Tibial nerve (tissue), 4 donors: Measurements from ENCODE around the gene ARHGAP15. TPM values are rescaled to one million over a fixed set of nuclear protein-coding genes. Genes with fewer than 3 reads are reported as not detected.

Experiments used
- DNase-seq, 2 donors: peaks; one replicate each; pipeline ENCODE4 v3.0.0-alpha.2; 2019; ENCODE audit warnings: low spot score in 2 of 2
- H3K27ac ChIP-seq, 4 donors: fragments of 200-600 bp; sonication (generic) in 3 of 4; one replicate each; pipeline ENCODE4 v1.5.1; 2017 to 2019; ENCODE audit warnings: mild to moderate bottlenecking in 1 of 4
- H3K27me3 ChIP-seq, 2 donors: fragments of 200-600 bp; sonication (generic) in 1 of 2; one replicate each; pipeline versions ENCODE4 v1.5.1 to v1.6.0; 2017 to 2019
- H3K36me3 ChIP-seq, 3 donors: fragments of 200-600 bp; sonication (generic); one replicate each; pipeline ENCODE4 v1.5.1; 2018 to 2019
- H3K4me1 ChIP-seq, 4 donors: fragments of 200-600 bp; sonication (generic) in 3 of 4; one replicate each; pipeline ENCODE4 v1.5.1; 2017 to 2019
- H3K4me3 ChIP-seq, 4 donors: fragments of 200-600 bp; sonication (generic) in 3 of 4; one replicate each; pipeline ENCODE4 v1.5.1; 2017 to 2019; ENCODE audit warnings: mild to moderate bottlenecking in 1 of 4, moderate library complexity in 1 of 4
- H3K9me3 ChIP-seq, 4 donors: fragments of 200-600 bp; sonication (generic) in 3 of 4; one replicate each; pipeline ENCODE4 v1.5.1; 2017 to 2019
- CTCF ChIP-seq, 5 experiments: fragments of 200-600 bp in 3 of 5; fragments of 450-650 bp in 2 of 5; sonication (generic) in 3 of 5; IDR thresholded peaks; one replicate each; pipeline ENCODE4 v1.5.1; 2016 to 2019; ENCODE audit warnings: antibody characterized with exemption in 5 of 5, mild to moderate bottlenecking in 3 of 5, moderate library complexity in 2 of 5
- EP300 ChIP-seq, 2 donors: sonication (generic); formaldehyde crosslinking; IDR thresholded peaks; one replicate each; pipeline ENCODE4 v1.6.1; 2017; ENCODE audit warnings: antibody characterized with exemption in 2 of 2, mild to moderate bottlenecking in 1 of 2
- POLR2A ChIP-seq, 2 donors: fragments of 450-650 bp; IDR thresholded peaks; one replicate each; pipeline ENCODE4 v1.6.1; 2017; ENCODE audit warnings: antibody characterized with exemption in 2 of 2, mild to moderate bottlenecking in 2 of 2, moderate library complexity in 2 of 2
- WGBS, 2 donors: methylation state at CpG; one replicate each; pipeline ENCODE4 v1.1.5; 2018; 5-methylcytosine and 5-hydroxymethylcytosine counted together
- total RNA-seq, 4 donors: library from RNA; depleted of rRNA; stranded (reverse); fragments of >200 nt; gene quantifications; one replicate each; pipeline ENCODE4 v1.1.0, GENCODE V29; 2016

ARHGAP15 gene
- total RNA-seq, 4 donors from 2014 or later = 22.6 to 47.4 (median 35.9) TPM

- peak overlapping the region; percentile 45 to 83 (median 74) for H3K27ac ChIP-seq
- TF ChIP-seq CTCF (IDR thresholded peaks at IDR 0.05) = no peak
- no peak for TF ChIP-seq EP300 (IDR thresholded peaks at IDR 0.05)
- TF ChIP-seq POLR2A (IDR thresholded peaks at IDR 0.05) = no peak
These were observed 479.5 kb downstream of the ARHGAP15 start for GRCh38 chr2:143608758-143609157.

DNA sequence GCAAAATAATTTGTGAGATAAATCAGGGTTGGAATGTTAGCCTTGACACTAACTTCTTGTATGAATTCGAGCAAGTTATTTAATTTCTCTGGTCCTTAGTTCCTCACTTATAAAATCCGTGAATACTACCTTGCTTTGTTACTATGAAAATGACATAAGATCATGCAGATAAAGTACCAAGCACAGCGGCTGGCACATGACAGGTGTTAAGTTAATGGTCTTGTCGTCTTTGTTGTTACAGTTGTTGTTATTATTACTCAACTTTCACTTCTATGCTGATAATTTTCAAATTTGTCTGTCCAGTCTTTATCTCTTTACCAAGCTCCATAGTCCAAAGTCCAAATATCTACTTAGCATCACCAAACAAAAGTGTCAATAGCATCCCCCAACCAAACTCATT is 482.1 kb downstream of the ARHGAP15 start:
- Histone ChIP-seq H3K27me3 (no peaks in the 10 kb centered on the region), H3K4me1 (peaks cover 0 to 38% (median 8%) of the 10 kb centered on the region in 4 donors), H3K27ac (peak overlapping the region in 3 of 4 donors; percentile 4 to 83 (median 83)), H3K9me3 (no peaks in the 10 kb centered on the region), H3K36me3 (no peaks in the 10 kb centered on the region), H3K4me3 (no peak overlapping the region)
- WGBS, 2 donors = 83 to 94% methylated on average over 4 of the region's 4 CpGs
- no peak for TF ChIP-seq CTCF (IDR thresholded peaks at IDR 0.05)
- TF ChIP-seq EP300 (IDR thresholded peaks at IDR 0.05) = no peak
- no peak for TF ChIP-seq POLR2A (IDR thresholded peaks at IDR 0.05)
- DNase-seq = no peak

More at GRCh38 chr2:143608758-143609157, 479.5 kb downstream of the ARHGAP15 start:
- H3K36me3 ChIP-seq = no peaks in the 10 kb centered on the region
- peaks cover 0 to 39% (median 20%) of the 10 kb centered on the region in 4 donors for H3K4me1 ChIP-seq
- H3K4me3 ChIP-seq = peak overlapping the region in 3 of 4 donors; percentile 11 to 41 (median 23)
- H3K9me3 ChIP-seq = no peaks in the 10 kb centered on the region
- no peaks in the 10 kb centered on the region for H3K27me3 ChIP-seq
- DNase-seq = no peak

DNA sequence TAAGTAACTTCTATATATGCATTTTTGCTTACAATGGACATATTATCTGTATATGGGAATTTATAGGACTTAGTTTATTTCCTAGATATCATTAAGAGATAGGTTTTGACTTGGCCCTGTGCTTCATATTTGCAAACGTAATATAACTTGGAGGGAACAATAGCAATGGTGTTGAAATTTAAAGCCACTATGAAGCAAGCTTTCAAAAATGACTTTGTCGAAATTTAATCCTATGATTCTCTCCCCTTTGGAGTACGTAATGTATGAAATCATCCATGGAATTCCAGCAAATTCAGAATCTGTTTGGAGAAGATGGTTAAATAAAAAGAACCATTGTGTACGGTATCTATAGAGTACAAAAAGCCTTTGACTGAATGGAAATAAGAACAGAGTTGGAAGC is 486.3 kb downstream of the ARHGAP15 start:
- TF ChIP-seq POLR2A (IDR thresholded peaks at IDR 0.05) (no peak), EP300 (IDR thresholded peaks at IDR 0.05) (no peak), CTCF (IDR thresholded peaks at IDR 0.05) (no peak)
- 45 to 58% methylated on average over 4 of the region's 4 CpGs for WGBS, 2 donors
- H3K27me3 ChIP-seq = no peaks in the 10 kb centered on the region
- peak overlapping the region in 2 of 4 donors; percentile 81 to 83 for H3K27ac ChIP-seq
- DNase-seq = no peak
- no peak overlapping the region for H3K4me3 ChIP-seq
- H3K9me3 ChIP-seq = no peaks in the 10 kb centered on the region
- H3K36me3 ChIP-seq = no peaks in the 10 kb centered on the region
- H3K4me1 ChIP-seq = peaks cover 0 to 26% (median 0%) of the 10 kb centered on the region in 4 donors

DNA sequence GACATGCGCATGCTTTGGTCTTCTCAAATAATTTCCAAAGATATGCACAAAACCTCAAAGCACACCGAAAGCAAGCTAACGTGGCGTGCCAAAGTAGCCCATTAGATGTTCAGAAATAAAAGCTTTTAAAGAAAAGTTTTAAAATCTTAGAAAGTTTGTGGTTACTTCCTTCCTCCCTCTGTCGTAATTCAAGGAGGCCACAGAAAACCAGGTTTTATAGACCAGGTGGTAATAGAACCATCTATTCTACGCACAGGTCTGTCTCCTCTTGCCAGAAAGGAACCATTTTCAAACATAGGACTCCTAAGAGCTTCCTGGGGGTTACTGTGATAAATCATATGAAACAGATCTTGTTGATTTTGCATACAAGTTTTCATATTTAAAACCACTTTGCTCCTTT is 487.2 kb downstream of the ARHGAP15 start:
- Histone ChIP-seq H3K27ac (peak overlapping the region in 2 of 4 donors; percentile 81 to 83), H3K4me3 (no peak overlapping the region), H3K27me3 (no peaks in the 10 kb centered on the region), H3K9me3 (no peaks in the 10 kb centered on the region), H3K4me1 (peaks cover 0 to 26% (median 0%) of the 10 kb centered on the region in 4 donors), H3K36me3 (no peaks in the 10 kb centered on the region)
- TF ChIP-seq CTCF (IDR thresholded peaks at IDR 0.05) (no peak), POLR2A (IDR thresholded peaks at IDR 0.05) (no peak), EP300 (IDR thresholded peaks at IDR 0.05) (no peak)
- WGBS, 2 donors = 78 to 86% methylated on average over 6 of the region's 6 CpGs
- no peak for DNase-seq

- WGBS, 2 donors = 86 to 93% methylated on average over 2 of the region's 2 CpGs
- H3K4me3 ChIP-seq = no peak overlapping the region
- no peaks in the 10 kb centered on the region for H3K36me3 ChIP-seq
- H3K27me3 ChIP-seq = no peaks in the 10 kb centered on the region
- peaks cover 0 to 21% (median 0%) of the 10 kb centered on the region in 4 donors for H3K4me1 ChIP-seq
- TF ChIP-seq EP300 (IDR thresholded peaks at IDR 0.05) (no peak), CTCF (IDR thresholded peaks at IDR 0.05) (no peak), POLR2A (IDR thresholded peaks at IDR 0.05) (no peak)
- no peaks in the 10 kb centered on the region for H3K9me3 ChIP-seq
- peak overlapping the region in 2 of 4 donors; percentile 81 to 83 for H3K27ac ChIP-seq
- DNase-seq = no peak
These were observed 488.7 kb downstream of the ARHGAP15 start for GRCh38 chr2:143617803-143618415.
